ENCODE data around the gene OOSP4A.

GRCh38 chr11:59938132-59938531 lies 25.7 kb upstream of the OOSP4A start, which contains the start of gene OOSP1:
- TF ChIP-seq CTCF (IDR thresholded peaks at IDR 0.05) (no peak), POLR2A (IDR thresholded peaks at IDR 0.05) (no peak)
